Stimulated activated CD8-positive, alpha-beta memory T cell treated with anti-CD3 and anti-CD28 coated beads, Interleukin-4, amount 100 ng/mL, for 48 hours (primary cell): Measurements from ENCODE around the gene GOLGA1.
"Not testable (repeated sequence)": the region's sequence is repeated elsewhere in the genome, so short reads cannot be mapped to it uniquely, and the experiment has no call there.

ENCODE experiments used
- DNase-seq: peaks from one replicate; pipeline ENCODE4 v3.0.0-alpha.2; 2020

GOLGA1 gene

GRCh38 chr9:124939944-124940343, 939 bp downstream of the GOLGA1 start:
- no peak for DNase-seq

DNA sequence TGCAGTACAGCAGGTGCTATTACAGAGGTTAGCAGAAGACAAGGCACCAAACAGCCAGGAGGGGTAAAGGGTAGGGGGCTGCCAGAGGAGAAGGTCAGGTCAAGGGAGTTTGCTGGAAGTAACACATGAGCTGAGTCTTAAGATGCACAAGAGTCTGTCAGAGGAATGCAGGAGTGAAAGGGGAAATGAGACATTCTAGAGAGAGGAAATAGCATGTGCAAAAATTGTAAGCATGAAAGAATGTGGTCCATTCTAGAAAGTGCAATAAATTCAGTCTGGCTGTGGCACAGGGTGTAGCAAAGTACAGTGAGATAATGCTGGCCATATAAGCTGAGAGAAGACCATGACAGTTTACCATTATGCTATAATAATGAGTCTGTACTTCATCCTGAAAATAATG, 6.6 kb downstream of the GOLGA1 start:
- no peak for DNase-seq

DNA sequence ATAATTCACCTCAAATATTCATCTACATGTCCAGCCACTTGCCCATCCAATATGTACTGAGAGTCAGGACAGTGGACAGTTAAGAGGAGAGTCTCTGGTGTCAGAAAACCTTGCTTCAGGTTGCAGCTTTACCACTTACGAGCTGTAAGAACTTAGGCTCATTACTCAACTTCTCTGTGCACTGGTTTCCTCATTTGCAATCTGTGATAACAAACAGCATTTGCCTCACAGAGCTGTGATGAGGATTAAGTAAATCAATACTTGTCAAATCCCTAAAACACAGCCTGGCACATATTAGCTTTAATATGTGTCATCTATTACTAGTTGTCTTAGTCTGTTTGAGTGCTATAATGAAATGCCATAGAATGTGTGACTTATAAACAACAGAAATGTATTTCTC, 8.6 kb downstream of the GOLGA1 start:
- DNase-seq, result no peak

GRCh38 chr9:124929464-124929863, 11.4 kb downstream of the GOLGA1 start:
- no peak for DNase-seq

- DNase-seq, result no peak
These were observed 12.8 kb downstream of the GOLGA1 start for GRCh38 chr9:124928116-124928515.

- DNase-seq, result not testable (repeated sequence)
These were observed 20.5 kb downstream of the GOLGA1 start for GRCh38 chr9:124920394-124920793.

- no peak for DNase-seq
These were observed 26.0 kb downstream of the GOLGA1 start for GRCh38 chr9:124914753-124915405.

DNA sequence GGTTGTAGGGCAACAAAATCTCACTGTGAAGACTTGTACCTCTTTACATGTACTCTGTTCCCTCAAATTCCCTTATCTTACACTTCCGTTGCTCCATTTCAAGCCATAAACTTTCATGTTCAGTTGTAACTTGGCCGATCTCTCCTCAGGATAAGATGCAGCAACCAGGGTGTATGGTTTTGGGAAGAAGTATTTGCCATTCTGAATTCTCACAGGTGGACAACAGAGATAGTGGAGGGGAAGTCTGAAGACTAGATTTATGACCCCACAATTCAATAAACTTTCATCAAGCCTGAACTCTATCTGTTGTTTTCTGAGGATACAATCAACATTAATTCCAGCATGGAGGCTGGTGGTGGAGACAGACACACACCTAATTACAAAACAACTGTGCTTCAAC, 27.5 kb downstream of the GOLGA1 start:
- no peak for DNase-seq

DNA sequence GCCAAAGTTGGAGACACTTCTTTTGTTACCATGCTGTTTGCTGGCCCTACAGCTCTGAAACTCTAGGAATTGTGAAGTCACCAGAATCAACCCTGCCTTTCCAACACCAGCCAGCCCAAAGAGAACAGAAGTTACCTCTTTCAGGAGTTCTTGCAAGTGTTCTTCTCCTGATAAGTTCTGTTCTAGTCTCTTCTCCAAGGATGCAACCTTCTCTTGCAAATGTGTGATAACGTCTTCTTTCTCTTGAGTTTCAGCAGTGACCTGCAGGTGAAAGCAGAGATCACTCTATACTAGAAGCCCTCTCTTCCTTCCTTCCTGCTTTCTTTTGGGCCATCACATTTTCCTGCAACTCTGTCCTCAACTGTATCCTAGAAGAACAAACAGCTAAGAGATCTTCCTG, 29.1 kb downstream of the GOLGA1 start:
- DNase-seq, result no peak

DNA sequence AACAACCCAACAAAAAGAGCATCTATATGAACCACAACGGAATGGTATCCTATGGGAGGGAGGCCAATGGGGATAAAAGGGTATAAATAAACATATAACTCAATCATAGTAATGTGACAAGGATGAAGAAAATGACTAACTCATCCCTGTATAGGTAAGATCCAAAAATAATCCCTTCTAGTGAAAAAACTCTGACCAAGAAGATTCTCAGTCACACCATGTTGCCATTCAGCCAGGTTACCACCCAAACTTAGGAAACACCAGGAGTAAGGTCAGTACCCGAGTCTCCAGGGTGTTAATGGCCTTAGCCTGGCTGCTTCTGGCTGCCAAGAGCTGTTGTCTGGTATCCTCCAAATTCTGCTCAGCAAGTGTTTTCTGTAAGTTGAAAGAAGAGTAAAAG, 32.8 kb downstream of the GOLGA1 start:
- DNase-seq, result no peak

DNA sequence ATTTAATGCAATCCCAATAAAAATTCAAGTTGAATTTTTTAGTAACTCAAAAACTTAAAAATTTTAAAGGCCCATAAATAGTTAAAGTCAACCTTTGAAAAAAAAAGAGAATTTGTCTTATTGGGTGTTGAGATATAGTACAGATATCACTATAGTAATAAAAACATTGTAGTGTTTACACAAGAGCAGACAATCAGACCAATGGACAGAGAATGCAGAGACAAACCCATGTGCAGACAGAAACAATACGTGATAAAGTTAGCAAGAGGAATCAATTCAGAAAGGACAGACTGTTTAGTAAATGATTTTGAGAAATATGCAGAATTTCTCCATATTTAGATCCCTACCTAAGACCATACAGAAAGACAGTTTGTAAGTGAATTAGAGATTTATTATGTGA, 33.9 kb downstream of the GOLGA1 start:
- no peak for DNase-seq

- no peak for DNase-seq
These were observed 41.0 kb downstream of the GOLGA1 start for GRCh38 chr9:124899845-124900244.

DNA sequence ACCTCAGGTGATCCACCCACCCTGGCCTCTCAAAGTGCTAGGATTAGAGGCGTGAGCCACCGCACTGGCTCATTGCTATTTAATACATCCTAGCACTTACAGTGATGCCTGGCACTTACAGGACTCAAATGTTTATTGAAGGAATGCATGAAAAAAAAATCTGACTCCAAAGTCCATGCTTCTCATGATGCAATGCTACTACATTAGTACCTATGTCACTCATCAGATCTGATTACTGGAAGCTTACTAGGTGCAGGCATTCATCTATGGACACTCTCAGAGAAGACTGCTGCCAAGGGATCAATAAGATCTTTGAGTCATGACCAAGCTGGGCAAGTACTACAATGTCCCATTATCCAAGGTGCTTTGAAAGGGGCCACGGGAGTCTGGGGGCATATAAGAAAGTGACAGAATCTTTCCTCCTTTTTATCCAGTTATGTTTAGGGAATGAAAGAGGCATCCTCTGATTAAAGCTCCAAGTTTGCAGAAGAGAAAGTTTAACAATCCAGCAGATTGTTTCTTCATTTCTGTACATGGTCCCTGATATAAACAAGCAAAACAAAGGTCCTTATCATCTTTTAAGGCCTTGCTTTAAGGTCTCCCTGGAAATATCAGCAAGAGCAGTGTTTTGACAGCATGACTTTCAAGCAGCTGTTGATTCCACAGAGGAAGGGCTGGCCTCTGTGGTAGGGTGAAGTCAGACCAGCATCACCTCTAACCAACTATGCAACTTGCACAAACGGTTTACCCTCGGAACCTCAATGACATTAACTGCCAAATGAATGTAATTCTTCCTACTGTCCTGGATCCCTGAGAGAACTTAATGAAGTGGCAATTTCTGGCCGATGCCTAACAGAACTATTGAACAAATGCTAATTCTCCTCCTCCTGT, 43.1 kb downstream of the GOLGA1 start:
- no peak for DNase-seq

- no peak for DNase-seq
These were observed 46.1 kb downstream of the GOLGA1 start for GRCh38 chr9:124894741-124895170.

GRCh38 chr9:124894035-124894740, 46.7 kb downstream of the GOLGA1 start:
- DNase-seq, result no peak

GRCh38 chr9:124890179-124890578, 50.7 kb downstream of the GOLGA1 start:
- no peak for DNase-seq

GRCh38 chr9:124889006-124889405, 51.9 kb downstream of the GOLGA1 start:
- no peak for DNase-seq

DNA sequence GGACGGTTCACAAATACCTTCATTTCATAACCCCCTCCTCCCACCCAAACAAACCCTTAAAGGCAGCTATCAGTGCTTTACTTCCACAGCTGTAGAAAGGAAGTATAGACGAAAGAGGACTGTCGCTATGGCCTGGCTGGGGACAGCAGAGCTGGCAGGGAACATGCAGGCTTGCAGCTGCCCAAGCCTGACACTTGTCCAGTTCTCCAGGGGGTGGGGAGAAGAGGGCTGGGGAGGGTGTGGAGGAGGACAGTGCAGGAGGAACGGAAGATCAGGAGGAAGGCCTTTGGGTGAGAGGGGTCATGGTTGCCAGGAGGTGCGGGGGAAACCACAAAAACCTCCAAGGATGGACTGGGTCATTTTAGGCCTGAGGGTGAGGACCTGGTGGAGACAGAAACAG, 53.1 kb downstream of the GOLGA1 start:
- no peak for DNase-seq

- no peak for DNase-seq
These were observed 53.9 kb downstream of the GOLGA1 start for GRCh38 chr9:124886866-124887492.

GRCh38 chr9:124886461-124886860, 54.4 kb downstream of the GOLGA1 start:
- no peak for DNase-seq

- no peak for DNase-seq
These were observed 55.3 kb downstream of the GOLGA1 start for GRCh38 chr9:124885551-124885950.

GRCh38 chr9:124884376-124884775, 56.5 kb downstream of the GOLGA1 start:
- DNase-seq, result no peak

DNA sequence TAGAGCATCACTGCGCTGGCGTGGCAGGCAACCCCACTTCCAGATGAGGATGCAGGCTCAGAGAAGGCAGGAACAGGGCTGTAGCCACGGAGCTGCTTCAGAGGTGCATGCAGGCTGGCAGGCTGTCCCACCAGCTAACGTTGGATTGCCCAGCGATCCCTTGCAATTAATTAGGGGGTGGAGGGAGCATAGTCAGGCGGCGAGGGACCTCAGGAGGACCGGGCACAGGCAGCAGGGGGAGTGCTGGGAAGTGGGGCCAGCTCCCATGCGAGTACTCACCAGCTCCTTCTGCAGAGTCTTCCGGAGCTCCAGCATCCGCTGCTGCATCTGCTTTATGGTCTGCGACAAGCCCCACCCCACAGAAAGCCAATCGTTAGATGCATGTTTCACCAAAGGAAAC, 58.7 kb downstream of the GOLGA1 start:
- DNase-seq, result no peak
